PFSK-1 (cell line): ENCODE data around the gene GGTA1.

ENCODE experiments used
- POLR2AphosphoS5 ChIP-seq: IDR thresholded peaks from 2 replicates; pipeline ENCODE4 v1.6.1; 2012; ENCODE audit warnings: low read depth, mild to moderate bottlenecking, control low read depth, low read length, moderate library complexity
- TAF1 ChIP-seq: IDR thresholded peaks from 2 replicates; pipeline ENCODE4 v1.6.1; 2012; ENCODE audit warnings: low read length, control low read depth, borderline replicate concordance; ENCODE audit not compliant: insufficient read depth
- TF ChIP-seq, protein P1 (sequence below), 2 experiments: IDR thresholded peaks; 2 replicates each; pipeline versions ENCODE4 v1.6.1 to v1.8.0; 2011 to 2012; ENCODE audit warnings: low read depth in 2 of 2, low read length in 2 of 2, control low read depth in 1 of 2, inconsistent platforms in 1 of 2, mild to moderate bottlenecking in 1 of 2, moderate library complexity in 1 of 2; ENCODE audit not compliant: insufficient read depth in 1 of 2

DNA sequence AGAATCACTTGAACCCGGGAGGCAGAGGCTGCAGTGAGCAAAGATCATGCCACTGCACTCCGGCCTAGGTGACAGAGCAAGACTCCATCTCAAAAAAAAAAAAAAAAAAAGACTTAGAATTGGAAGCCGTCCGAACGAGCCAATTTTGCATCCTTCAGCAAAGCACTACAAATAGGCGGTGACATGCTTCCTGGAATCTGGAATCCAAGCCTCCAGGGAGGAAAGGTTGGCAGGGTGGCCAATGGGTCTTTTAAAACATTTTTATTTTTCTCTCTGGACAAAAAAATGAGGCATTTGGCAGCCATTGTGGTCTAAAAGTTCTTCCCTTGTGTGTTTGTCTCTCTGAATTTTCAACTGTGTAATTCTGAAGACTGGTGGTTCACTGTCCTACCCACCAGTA, 26.4 kb downstream of the GGTA1 start:
- TF ChIP-seq, protein P1, sequence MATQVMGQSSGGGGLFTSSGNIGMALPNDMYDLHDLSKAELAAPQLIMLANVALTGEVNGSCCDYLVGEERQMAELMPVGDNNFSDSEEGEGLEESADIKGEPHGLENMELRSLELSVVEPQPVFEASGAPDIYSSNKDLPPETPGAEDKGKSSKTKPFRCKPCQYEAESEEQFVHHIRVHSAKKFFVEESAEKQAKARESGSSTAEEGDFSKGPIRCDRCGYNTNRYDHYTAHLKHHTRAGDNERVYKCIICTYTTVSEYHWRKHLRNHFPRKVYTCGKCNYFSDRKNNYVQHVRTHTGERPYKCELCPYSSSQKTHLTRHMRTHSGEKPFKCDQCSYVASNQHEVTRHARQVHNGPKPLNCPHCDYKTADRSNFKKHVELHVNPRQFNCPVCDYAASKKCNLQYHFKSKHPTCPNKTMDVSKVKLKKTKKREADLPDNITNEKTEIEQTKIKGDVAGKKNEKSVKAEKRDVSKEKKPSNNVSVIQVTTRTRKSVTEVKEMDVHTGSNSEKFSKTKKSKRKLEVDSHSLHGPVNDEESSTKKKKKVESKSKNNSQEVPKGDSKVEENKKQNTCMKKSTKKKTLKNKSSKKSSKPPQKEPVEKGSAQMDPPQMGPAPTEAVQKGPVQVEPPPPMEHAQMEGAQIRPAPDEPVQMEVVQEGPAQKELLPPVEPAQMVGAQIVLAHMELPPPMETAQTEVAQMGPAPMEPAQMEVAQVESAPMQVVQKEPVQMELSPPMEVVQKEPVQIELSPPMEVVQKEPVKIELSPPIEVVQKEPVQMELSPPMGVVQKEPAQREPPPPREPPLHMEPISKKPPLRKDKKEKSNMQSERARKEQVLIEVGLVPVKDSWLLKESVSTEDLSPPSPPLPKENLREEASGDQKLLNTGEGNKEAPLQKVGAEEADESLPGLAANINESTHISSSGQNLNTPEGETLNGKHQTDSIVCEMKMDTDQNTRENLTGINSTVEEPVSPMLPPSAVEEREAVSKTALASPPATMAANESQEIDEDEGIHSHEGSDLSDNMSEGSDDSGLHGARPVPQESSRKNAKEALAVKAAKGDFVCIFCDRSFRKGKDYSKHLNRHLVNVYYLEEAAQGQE (IDR thresholded peaks at IDR 0.05; ENCODE audit: insufficient read depth in 1 of 2, low read depth in 2 of 2, low read length in 2 of 2) = no peak
- no peak for TF ChIP-seq TAF1
- TF ChIP-seq POLR2AphosphoS5 = no peak
